Activated CD8-positive, alpha-beta T cell treated with anti-CD3 and anti-CD28 coated beads for 36 hours (primary cell): ENCODE measurements around the gene TRIM65. TPM values are rescaled to one million over a fixed set of nuclear protein-coding genes. Genes with fewer than 3 reads are reported as not detected.

ENCODE experiments used
- ATAC-seq: fragments of 200-7000 bp; cut with Tn5 transposase; one replicate; pipeline ENCODE4 v1.10.0; 2021; ENCODE audit warnings: mild to moderate bottlenecking, moderate library complexity
- CTCF ChIA-PET: fragments of 350-600 bp; sonication (Branson Sonifier 250); formaldehyde crosslinking; loops from one replicate; lab custom pipeline; 2021; ENCODE audit warnings: antibody characterized with exemption; lab: Charles Lee
- POLR2A ChIA-PET: fragments of 350-600 bp; sonication (Branson Sonifier 250); formaldehyde crosslinking; loops from one replicate; lab custom pipeline; 2021; ENCODE audit warnings: antibody characterized with exemption; lab: Charles Lee
- DNase-seq: peaks from one replicate; pipeline ENCODE4 v3.0.0-alpha.2; 2020
- H3K27ac Mint-ChIP-seq: one replicate; pipeline ENCODE4 v1.8.0; 2021; ENCODE audit warnings: mild to moderate bottlenecking, mixed read lengths
- H3K27me3 Mint-ChIP-seq: one replicate; pipeline ENCODE4 v1.8.0; 2021; ENCODE audit warnings: mixed read lengths
- H3K36me3 Mint-ChIP-seq: one replicate; pipeline ENCODE4 v1.8.0; 2021; ENCODE audit warnings: low read depth, mixed read lengths
- H3K4me1 Mint-ChIP-seq: one replicate; pipeline ENCODE4 v1.8.0; 2021; ENCODE audit warnings: low read depth, mixed read lengths
- H3K4me3 Mint-ChIP-seq: one replicate; pipeline ENCODE4 v1.8.0; 2021; ENCODE audit warnings: mild to moderate bottlenecking, moderate library complexity, mixed read lengths
- H3K9me3 Mint-ChIP-seq: one replicate; pipeline ENCODE4 v1.8.0; 2021; ENCODE audit warnings: mixed read lengths
- intact Hi-C: fragments of 100-400 bp; cut with micrococcal nuclease; formaldehyde crosslinking; loops from one replicate; pipeline ENCODE4 v1.10.0; 2022
- total RNA-seq, 2 experiments: library from RNA; stranded (reverse); gene quantifications; one replicate each; pipeline ENCODE4 v1.2.3, GENCODE V29; 2021
- TF ChIP-seq, protein P1 (sequence below): fragments of 200-600 bp; IDR thresholded peaks from one replicate; pipeline ENCODE4 v1.8.0; 2022; ENCODE audit warnings: antibody characterized with exemption, mild to moderate bottlenecking

The TRIM65 gene, protein sequence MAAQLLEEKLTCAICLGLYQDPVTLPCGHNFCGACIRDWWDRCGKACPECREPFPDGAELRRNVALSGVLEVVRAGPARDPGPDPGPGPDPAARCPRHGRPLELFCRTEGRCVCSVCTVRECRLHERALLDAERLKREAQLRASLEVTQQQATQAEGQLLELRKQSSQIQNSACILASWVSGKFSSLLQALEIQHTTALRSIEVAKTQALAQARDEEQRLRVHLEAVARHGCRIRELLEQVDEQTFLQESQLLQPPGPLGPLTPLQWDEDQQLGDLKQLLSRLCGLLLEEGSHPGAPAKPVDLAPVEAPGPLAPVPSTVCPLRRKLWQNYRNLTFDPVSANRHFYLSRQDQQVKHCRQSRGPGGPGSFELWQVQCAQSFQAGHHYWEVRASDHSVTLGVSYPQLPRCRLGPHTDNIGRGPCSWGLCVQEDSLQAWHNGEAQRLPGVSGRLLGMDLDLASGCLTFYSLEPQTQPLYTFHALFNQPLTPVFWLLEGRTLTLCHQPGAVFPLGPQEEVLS
- total RNA-seq, result 10 to 100 TPM; 37.1 to 42.2 TPM

GRCh38 chr17:75896415-75897159, at the start of gene TRIM65:
TSS of gene TRIM65 (minus strand) at chr17:75896951. CDS start at chr17:75896937, 14 bp downstream.
- Mint-ChIP-seq H3K4me3 (peak within 1 kb of the TSS; percentile 87), H3K27ac (peak within 1 kb of the TSS; percentile 88), H3K36me3 (peaks cover 33% of the 10 kb centered on the region), H3K4me1 (peaks cover 21% of the 10 kb centered on the region), H3K27me3 (no peaks in the 10 kb centered on the region), H3K9me3 (no peaks in the 10 kb centered on the region)
- ChIA-PET CTCF (interaction anchor here (0.8 to 9.8 kb wide), 16 partner anchors 8 to 376 kb away, joined by 3 to 78 read pairs (median 4); partner anchors contain the start of genes CDK3, GALK1, MRPL38 and TRIM47), POLR2A (interaction anchor here (0.8 to 9.5 kb wide), 21 partner anchors 8 to 493 kb away, joined by 3 to 100 read pairs (median 4); partner anchors contain the start of genes MRPL38, SPHK1, TRIM47 and UNK)
- peak; percentile 88 for ATAC-seq
- peak; percentile 85 for DNase-seq
- intact Hi-C loops, result no loop called here
- TF ChIP-seq, protein P1, sequence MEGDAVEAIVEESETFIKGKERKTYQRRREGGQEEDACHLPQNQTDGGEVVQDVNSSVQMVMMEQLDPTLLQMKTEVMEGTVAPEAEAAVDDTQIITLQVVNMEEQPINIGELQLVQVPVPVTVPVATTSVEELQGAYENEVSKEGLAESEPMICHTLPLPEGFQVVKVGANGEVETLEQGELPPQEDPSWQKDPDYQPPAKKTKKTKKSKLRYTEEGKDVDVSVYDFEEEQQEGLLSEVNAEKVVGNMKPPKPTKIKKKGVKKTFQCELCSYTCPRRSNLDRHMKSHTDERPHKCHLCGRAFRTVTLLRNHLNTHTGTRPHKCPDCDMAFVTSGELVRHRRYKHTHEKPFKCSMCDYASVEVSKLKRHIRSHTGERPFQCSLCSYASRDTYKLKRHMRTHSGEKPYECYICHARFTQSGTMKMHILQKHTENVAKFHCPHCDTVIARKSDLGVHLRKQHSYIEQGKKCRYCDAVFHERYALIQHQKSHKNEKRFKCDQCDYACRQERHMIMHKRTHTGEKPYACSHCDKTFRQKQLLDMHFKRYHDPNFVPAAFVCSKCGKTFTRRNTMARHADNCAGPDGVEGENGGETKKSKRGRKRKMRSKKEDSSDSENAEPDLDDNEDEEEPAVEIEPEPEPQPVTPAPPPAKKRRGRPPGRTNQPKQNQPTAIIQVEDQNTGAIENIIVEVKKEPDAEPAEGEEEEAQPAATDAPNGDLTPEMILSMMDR, result peak; percentile 17

- POLR2A ChIA-PET, result no interaction called here
These were observed 48.5 kb upstream of the TRIM65 start for GRCh38 chr17:75945211-75945610.

DNA sequence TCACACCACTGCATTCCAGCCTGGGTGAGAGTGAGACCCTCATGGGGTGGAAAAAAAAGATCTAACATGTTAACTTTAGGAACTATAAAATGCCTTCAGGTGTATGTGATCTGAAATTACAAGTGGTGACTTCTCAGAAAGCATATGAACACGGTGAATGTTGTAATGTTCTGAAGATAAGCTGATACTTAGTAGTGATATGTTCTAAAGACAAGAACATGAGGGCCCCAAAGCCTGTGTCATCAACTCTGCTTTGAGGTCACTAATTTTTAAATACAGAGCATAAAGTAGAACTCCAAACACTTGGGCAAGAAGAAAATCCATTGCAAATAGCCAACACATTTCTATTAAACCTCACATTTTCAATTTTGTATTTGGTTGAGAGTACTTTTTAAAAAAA, 46.7 kb upstream of the TRIM65 start:
- ATAC-seq, result no peak
- ChIA-PET POLR2A (interaction anchor here (0.6 kb wide), 1 partner anchor 1338 kb away, joined by 4 read pairs; no protein-coding TSS in a partner anchor), CTCF (no interaction called here)
- TF ChIP-seq, protein P1, result no peak
- Mint-ChIP-seq H3K27me3 (no peaks in the 10 kb centered on the region), H3K9me3 (no peaks in the 10 kb centered on the region), H3K4me3 (no peak overlapping the region), H3K4me1 (peaks cover 12% of the 10 kb centered on the region), H3K27ac (no peak overlapping the region), H3K36me3 (no peaks in the 10 kb centered on the region)
- no peak for DNase-seq
- intact Hi-C loops, result no loop called here

More at GRCh38 chr17:75945211-75945610, 48.5 kb upstream of the TRIM65 start:
- CTCF ChIA-PET, result interaction anchor here (1.0 to 1.7 kb wide), 2 partner anchors 18 to 34 kb away, joined by 3 to 5 read pairs; no protein-coding TSS in a partner anchor
- Mint-ChIP-seq H3K27me3 (no peaks in the 10 kb centered on the region), H3K9me3 (no peaks in the 10 kb centered on the region), H3K27ac (no peak overlapping the region), H3K4me3 (no peak overlapping the region), H3K4me1 (peaks cover 12% of the 10 kb centered on the region), H3K36me3 (no peaks in the 10 kb centered on the region)
- DNase-seq (no peak), ATAC-seq (no peak)
- TF ChIP-seq, protein P1, result no peak
- intact Hi-C loops, result no loop called here

DNA sequence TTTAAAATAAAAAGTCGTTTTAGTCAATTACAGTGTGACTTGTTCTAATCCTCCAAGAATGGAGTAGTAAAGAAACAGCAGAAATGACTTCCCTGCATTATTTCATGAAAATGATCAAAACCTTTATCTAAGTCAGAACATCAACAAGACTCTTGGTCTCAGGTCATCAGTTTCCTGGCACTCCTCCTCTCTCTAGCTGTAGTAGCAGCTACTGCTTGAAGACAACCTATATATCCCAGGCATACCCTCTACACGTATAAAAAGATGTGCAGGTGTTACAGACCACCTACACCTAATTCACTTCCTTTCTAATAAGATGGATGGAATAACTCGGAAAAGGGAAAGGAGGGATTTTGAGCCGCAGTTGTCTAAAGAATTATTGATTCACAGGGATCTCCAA, 45.7 kb upstream of the TRIM65 start:
- no peak overlapping the region for H3K27ac Mint-ChIP-seq
- TF ChIP-seq, protein P1, result no peak
- POLR2A ChIA-PET, result no interaction called here
- no peaks in the 10 kb centered on the region for H3K9me3 Mint-ChIP-seq
- ATAC-seq, result no peak
- no peaks in the 10 kb centered on the region for H3K36me3 Mint-ChIP-seq
- no peaks in the 10 kb centered on the region for H3K27me3 Mint-ChIP-seq
- CTCF ChIA-PET, result no interaction called here
- no peak for DNase-seq
- intact Hi-C loops, result no loop called here
- H3K4me1 Mint-ChIP-seq, result peaks cover 12% of the 10 kb centered on the region
- no peak overlapping the region for H3K4me3 Mint-ChIP-seq
